ENCODE measurements around the gene INTS7.
"Not testable (repeated sequence)": the region's sequence is repeated elsewhere in the genome, so short reads cannot be mapped to it uniquely, and the experiment has no call there.

The INTS7 gene

GRCh38 chr1:211965108-211965805 lies 70.1 kb downstream of the INTS7 start:
- Histone ChIP-seq H3K79me2 (ENCODE audit: low read length) (no peaks in the 10 kb centered on the region), H3K4me1 (ENCODE audit: low read length) (no peaks in the 10 kb centered on the region), H2AFZ (ENCODE audit: low read depth, low read length) (no peak overlapping the region), H3K27me3 (ENCODE audit: low read depth, low read length) (no peaks in the 10 kb centered on the region), H3K27ac (ENCODE audit: low read length) (no peak overlapping the region), H3K9me3 (ENCODE audit: insufficient read depth, low read length) (peaks cover 4% of the 10 kb centered on the region; the same call in 1 of the 2 replicates), H3K4me3 (ENCODE audit: low read length) (no peak overlapping the region), H3K36me3 (replicated peaks; ENCODE audit: low read depth, low read length) (peaks cover 27% of the 10 kb centered on the region), H3K9ac (ENCODE audit: low read length) (no peak overlapping the region), H3K4me2 (ENCODE audit: low read length) (no peak overlapping the region), H4K20me1 (ENCODE audit: insufficient read depth, low read length) (no peaks in the 10 kb centered on the region)
- no peak for TF ChIP-seq CTCF (IDR thresholded peaks at IDR 0.05; ENCODE audit: low read depth, low read length)
- TF ChIP-seq EZH2phosphoT487 (IDR thresholded peaks at IDR 0.05; ENCODE audit: low read depth): no peak

GRCh38 chr1:211959680-211960079 lies 75.7 kb downstream of the INTS7 start:
- no peaks in the 10 kb centered on the region for H3K79me2 ChIP-seq (ENCODE audit: low read length)
- no peaks in the 10 kb centered on the region for H3K9me3 ChIP-seq (ENCODE audit: insufficient read depth, low read length)
- H4K20me1 ChIP-seq (ENCODE audit: insufficient read depth, low read length): no peaks in the 10 kb centered on the region
- H3K4me2 ChIP-seq (ENCODE audit: low read length): no peak overlapping the region
- no peaks in the 10 kb centered on the region for H3K4me1 ChIP-seq (ENCODE audit: low read length)
- no peaks in the 10 kb centered on the region for H3K27me3 ChIP-seq (ENCODE audit: low read depth, low read length)
- H3K9ac ChIP-seq (ENCODE audit: low read length): no peak overlapping the region
- H2AFZ ChIP-seq (ENCODE audit: low read depth, low read length): no peak overlapping the region
- H3K4me3 ChIP-seq (ENCODE audit: low read length): no peak overlapping the region
- H3K27ac ChIP-seq (ENCODE audit: low read length): no peak overlapping the region
- TF ChIP-seq EZH2phosphoT487 (IDR thresholded peaks at IDR 0.05; ENCODE audit: low read depth) (no peak), CTCF (IDR thresholded peaks at IDR 0.05; ENCODE audit: low read depth, low read length) (no peak)
- peaks cover 40% of the 10 kb centered on the region for H3K36me3 ChIP-seq (replicated peaks; ENCODE audit: low read depth, low read length)

- Histone ChIP-seq H3K27ac (ENCODE audit: low read length) (no peak overlapping the region), H3K4me3 (ENCODE audit: low read length) (no peak overlapping the region), H3K9me3 (ENCODE audit: insufficient read depth, low read length) (no peaks in the 10 kb centered on the region), H3K9ac (ENCODE audit: low read length) (no peak overlapping the region), H2AFZ (ENCODE audit: low read depth, low read length) (no peak overlapping the region), H3K36me3 (replicated peaks; ENCODE audit: low read depth, low read length) (peaks cover 40% of the 10 kb centered on the region), H3K4me2 (ENCODE audit: low read length) (no peak overlapping the region), H3K79me2 (ENCODE audit: low read length) (no peaks in the 10 kb centered on the region), H3K4me1 (ENCODE audit: low read length) (no peaks in the 10 kb centered on the region), H3K27me3 (ENCODE audit: low read depth, low read length) (no peaks in the 10 kb centered on the region), H4K20me1 (ENCODE audit: insufficient read depth, low read length) (no peaks in the 10 kb centered on the region)
- TF ChIP-seq EZH2phosphoT487 (IDR thresholded peaks at IDR 0.05; ENCODE audit: low read depth) (no peak), CTCF (IDR thresholded peaks at IDR 0.05; ENCODE audit: low read depth, low read length) (no peak)
Observed at GRCh38 chr1:211959221-211959620, 76.1 kb downstream of the INTS7 start.

- H4K20me1 ChIP-seq (ENCODE audit: insufficient read depth, low read length); H3K9ac ChIP-seq (ENCODE audit: low read length); H3K4me3 ChIP-seq (ENCODE audit: low read length); H2AFZ ChIP-seq (ENCODE audit: low read depth, low read length); H3K9me3 ChIP-seq (ENCODE audit: insufficient read depth, low read length); H3K4me2 ChIP-seq (ENCODE audit: low read length); H3K27ac ChIP-seq (ENCODE audit: low read length); H3K79me2 ChIP-seq (ENCODE audit: low read length); H3K27me3 ChIP-seq (ENCODE audit: low read depth, low read length): not testable (repeated sequence)
- peaks cover 28% of the 10 kb centered on the region for H3K36me3 ChIP-seq (replicated peaks; ENCODE audit: low read depth, low read length)
- H3K4me1 ChIP-seq (ENCODE audit: low read length): peaks cover 11% of the 10 kb centered on the region
Observed at GRCh38 chr1:211954028-211954427, 81.3 kb downstream of the INTS7 start.

GRCh38 chr1:211953543-211953942 lies 81.8 kb downstream of the INTS7 start:
- H3K9me3 ChIP-seq (ENCODE audit: insufficient read depth, low read length); H3K4me2 ChIP-seq (ENCODE audit: low read length); H3K79me2 ChIP-seq (ENCODE audit: low read length); H3K27me3 ChIP-seq (ENCODE audit: low read depth, low read length); H4K20me1 ChIP-seq (ENCODE audit: insufficient read depth, low read length); H3K4me3 ChIP-seq (ENCODE audit: low read length); H3K9ac ChIP-seq (ENCODE audit: low read length); H3K27ac ChIP-seq (ENCODE audit: low read length); H2AFZ ChIP-seq (ENCODE audit: low read depth, low read length): not testable (repeated sequence)
- Histone ChIP-seq H3K4me1 (ENCODE audit: low read length) (peaks cover 11% of the 10 kb centered on the region), H3K36me3 (replicated peaks; ENCODE audit: low read depth, low read length) (peaks cover 26% of the 10 kb centered on the region)

Measured in OCI-LY3 (cell line).